GM23248 (cell line): ENCODE results near the gene VKORC1L1.
"Not testable (repeated sequence)": the region's sequence is repeated elsewhere in the genome, so short reads cannot be mapped to it uniquely, and the experiment has no call there.

ENCODE experiments used
- EZH2 ChIP-seq: fragments of 200-600 bp; sonication (generic); IDR thresholded peaks from 2 replicates; pipeline ENCODE4 v1.6.1; 2018; ENCODE audit warnings: antibody characterized with exemption, mild to moderate bottlenecking; ENCODE audit not compliant: insufficient read depth, poor library complexity, severe bottlenecking
- EZH2phosphoT487 ChIP-seq: fragments of 200-600 bp; sonication (generic); IDR thresholded peaks from 2 replicates; pipeline ENCODE4 v1.6.1; 2018; ENCODE audit warnings: antibody characterized with exemption, moderate library complexity, mild to moderate bottlenecking, low read depth; ENCODE audit not compliant: insufficient read depth

GRCh38 chr7:65889722-65890121 lies 16.8 kb downstream of the VKORC1L1 start:
- TF ChIP-seq EZH2, EZH2phosphoT487: not testable (repeated sequence)
